Smooth muscle cell (in vitro differentiated cells): ENCODE results near the gene ZMAT2. TPM values are rescaled to one million over a fixed set of nuclear protein-coding genes. Genes with fewer than 3 reads are reported as not detected.

Source experiments
- DNase-seq: peaks from one replicate; lab custom pipeline; 2025; ENCODE audit not compliant: unreplicated experiment; lab: John Stamatoyannopoulos, UW
- H2AFZ ChIP-seq: fragments of 200-600 bp; sonication (generic); 2 replicates; pipeline ENCODE4 v1.6.0; 2016; ENCODE audit warnings: antibody characterized with exemption, low read depth, mild to moderate bottlenecking
- H3F3A ChIP-seq: fragments of 200-600 bp; sonication (generic); 2 replicates; pipeline ENCODE4 v1.6.0; 2017; ENCODE audit warnings: antibody characterized with exemption, low read depth
- H3K27ac ChIP-seq: fragments of 200-600 bp; sonication (generic); 2 replicates; pipeline ENCODE4 v1.5.1; 2016; ENCODE audit warnings: low read depth, mild to moderate bottlenecking
- H3K27me3 ChIP-seq: fragments of 200-600 bp; sonication (generic); 2 replicates; pipeline ENCODE4 v1.6.1; 2016; ENCODE audit warnings: low read depth, mild to moderate bottlenecking
- H3K36me3 ChIP-seq: fragments of 200-600 bp; sonication (generic); 2 replicates; pipeline ENCODE4 v1.5.1; 2016; ENCODE audit warnings: low read depth
- H3K4me1 ChIP-seq: fragments of 200-600 bp; sonication (generic); 2 replicates; pipeline ENCODE4 v1.5.1; 2016; ENCODE audit warnings: low read depth
- H3K4me2 ChIP-seq: fragments of 200-600 bp; sonication (generic); 2 replicates; pipeline ENCODE4 v1.6.0; 2016; ENCODE audit warnings: mild to moderate bottlenecking
- H3K4me3 ChIP-seq: fragments of 200-600 bp; sonication (generic); 2 replicates; pipeline ENCODE4 v1.5.1; 2016; ENCODE audit warnings: mild to moderate bottlenecking
- H3K79me2 ChIP-seq: fragments of 200-600 bp; sonication (generic); 2 replicates; pipeline ENCODE4 v1.6.0; 2016; ENCODE audit warnings: low read depth, mild to moderate bottlenecking
- H3K9ac ChIP-seq: fragments of 200-600 bp; sonication (generic); 2 replicates; pipeline ENCODE4 v1.6.0; 2016; ENCODE audit warnings: low read depth
- H3K9me3 ChIP-seq: fragments of 200-600 bp; sonication (generic); replicated peaks from 2 replicates; pipeline ENCODE4 v1.5.1; 2016; ENCODE audit warnings: low read depth
- H4K20me1 ChIP-seq: fragments of 200-600 bp; sonication (generic); 2 replicates; pipeline ENCODE4 v1.6.0; 2016; ENCODE audit warnings: low read depth
- CTCF ChIP-seq: fragments of 200-600 bp; sonication (generic); IDR thresholded peaks from 2 replicates; pipeline ENCODE4 v1.5.1; 2017; ENCODE audit warnings: borderline replicate concordance, mild to moderate bottlenecking, antibody characterized with exemption; ENCODE audit not compliant: insufficient read depth, poor library complexity, severe bottlenecking
- WGBS: methylation state at CpG from one replicate; pipeline ENCODE4 v1.1.7; 2016; ENCODE audit warnings: low lambda C conversion rate; 5-methylcytosine and 5-hydroxymethylcytosine counted together
- polyA plus RNA-seq: library from polyadenylated mRNA; unstranded; fragments of >200 nt; fragmentation: Nextera tagmentation; extraction: Ambion mirVana; gene quantifications from 2 replicates; pipeline ENCODE4 v1.2.1, GENCODE V29; 2016
- total RNA-seq: library from RNA; depleted of rRNA; stranded (reverse); fragments of >200 nt; gene quantifications from 2 replicates; pipeline ENCODE4 v1.2.3, GENCODE V29; 2014

The ZMAT2 gene
- total and polyA plus RNA-seq, 2 experiments from 2014 or later: 32.9 to 34.6 TPM

- no peaks in the 10 kb centered on the region for H4K20me1 ChIP-seq
- DNase-seq: no peak
- H3K9me3 ChIP-seq: no peaks in the 10 kb centered on the region
- H3K4me1 ChIP-seq: no peaks in the 10 kb centered on the region
- no peak within 1 kb of the TSS for H2AFZ ChIP-seq
- H3K27ac ChIP-seq: no peak within 1 kb of the TSS
- H3K79me2 ChIP-seq: no peaks in the 10 kb centered on the region
- H3K4me2 ChIP-seq: no peak within 1 kb of the TSS
- no peak within 1 kb of the TSS for H3K4me3 ChIP-seq
- H3K27me3 ChIP-seq: no peaks in the 10 kb centered on the region
- WGBS: 96% methylated on average over 43 of the region's 45 CpGs
- no peak within 1 kb of the TSS for H3K9ac ChIP-seq
- H3K36me3 ChIP-seq: no peaks in the 10 kb centered on the region
- no peak for TF ChIP-seq CTCF
- peaks cover 12% of the 10 kb centered on the region for H3F3A ChIP-seq
Observed at GRCh38 chr5:140673187-140673976, 26.9 kb upstream of the ZMAT2 start, which contains the start of gene DND1. TSS of gene DND1 (minus strand) at chr5:140673576. CDS start at chr5:140673542, 34 bp downstream.

- H3K4me3 ChIP-seq: no peak overlapping the region
- H3K4me2 ChIP-seq: no peak overlapping the region
- no peaks in the 10 kb centered on the region for H3K36me3 ChIP-seq
- H3K4me1 ChIP-seq: no peaks in the 10 kb centered on the region
- 94% methylated on average over 2 of the region's 2 CpGs for WGBS
- no peaks in the 10 kb centered on the region for H4K20me1 ChIP-seq
- no peaks in the 10 kb centered on the region for H3K27me3 ChIP-seq
- H3K9me3 ChIP-seq: no peaks in the 10 kb centered on the region
- H3K79me2 ChIP-seq: no peaks in the 10 kb centered on the region
- peaks cover 12% of the 10 kb centered on the region for H3F3A ChIP-seq
- no peak overlapping the region for H2AFZ ChIP-seq
- TF ChIP-seq CTCF: no peak
- no peak overlapping the region for H3K27ac ChIP-seq
- H3K9ac ChIP-seq: no peak overlapping the region
- no peak for DNase-seq
Observed at GRCh38 chr5:140674211-140674610, 26.0 kb upstream of the ZMAT2 start.

GRCh38 chr5:140674629-140675028 is 25.6 kb upstream of the ZMAT2 start:
- H3K9me3 ChIP-seq: no peaks in the 10 kb centered on the region
- no peak overlapping the region for H3K4me2 ChIP-seq
- H3K4me3 ChIP-seq: no peak overlapping the region
- WGBS: 96% methylated on average over 4 of the region's 4 CpGs
- H3K27me3 ChIP-seq: no peaks in the 10 kb centered on the region
- no peaks in the 10 kb centered on the region for H3K36me3 ChIP-seq
- H3K4me1 ChIP-seq: no peaks in the 10 kb centered on the region
- peaks cover 12% of the 10 kb centered on the region for H3F3A ChIP-seq
- TF ChIP-seq CTCF: no peak
- no peak overlapping the region for H3K9ac ChIP-seq
- H2AFZ ChIP-seq: no peak overlapping the region
- no peak for DNase-seq
- H4K20me1 ChIP-seq: no peaks in the 10 kb centered on the region
- no peak overlapping the region for H3K27ac ChIP-seq
- H3K79me2 ChIP-seq: no peaks in the 10 kb centered on the region

- H3K4me1 ChIP-seq: no peaks in the 10 kb centered on the region
- H3K4me2 ChIP-seq: no peak overlapping the region
- H3K9me3 ChIP-seq: no peaks in the 10 kb centered on the region
- H2AFZ ChIP-seq: no peak overlapping the region
- TF ChIP-seq CTCF: no peak
- H4K20me1 ChIP-seq: no peaks in the 10 kb centered on the region
- 83% methylated on average over 3 of the region's 3 CpGs for WGBS
- no peak overlapping the region for H3K27ac ChIP-seq
- H3K4me3 ChIP-seq: no peak overlapping the region
- no peaks in the 10 kb centered on the region for H3K79me2 ChIP-seq
- peaks cover 12% of the 10 kb centered on the region for H3F3A ChIP-seq
- H3K27me3 ChIP-seq: no peaks in the 10 kb centered on the region
- H3K9ac ChIP-seq: no peak overlapping the region
- H3K36me3 ChIP-seq: no peaks in the 10 kb centered on the region
- no peak for DNase-seq
Observed at GRCh38 chr5:140677947-140678346, 22.3 kb upstream of the ZMAT2 start.
